ENCODE measurements around the gene TOR2A.
"Not testable (repeated sequence)": the region's sequence is repeated elsewhere in the genome, so short reads cannot be mapped to it uniquely, and the experiment has no call there.

The TOR2A gene

DNA sequence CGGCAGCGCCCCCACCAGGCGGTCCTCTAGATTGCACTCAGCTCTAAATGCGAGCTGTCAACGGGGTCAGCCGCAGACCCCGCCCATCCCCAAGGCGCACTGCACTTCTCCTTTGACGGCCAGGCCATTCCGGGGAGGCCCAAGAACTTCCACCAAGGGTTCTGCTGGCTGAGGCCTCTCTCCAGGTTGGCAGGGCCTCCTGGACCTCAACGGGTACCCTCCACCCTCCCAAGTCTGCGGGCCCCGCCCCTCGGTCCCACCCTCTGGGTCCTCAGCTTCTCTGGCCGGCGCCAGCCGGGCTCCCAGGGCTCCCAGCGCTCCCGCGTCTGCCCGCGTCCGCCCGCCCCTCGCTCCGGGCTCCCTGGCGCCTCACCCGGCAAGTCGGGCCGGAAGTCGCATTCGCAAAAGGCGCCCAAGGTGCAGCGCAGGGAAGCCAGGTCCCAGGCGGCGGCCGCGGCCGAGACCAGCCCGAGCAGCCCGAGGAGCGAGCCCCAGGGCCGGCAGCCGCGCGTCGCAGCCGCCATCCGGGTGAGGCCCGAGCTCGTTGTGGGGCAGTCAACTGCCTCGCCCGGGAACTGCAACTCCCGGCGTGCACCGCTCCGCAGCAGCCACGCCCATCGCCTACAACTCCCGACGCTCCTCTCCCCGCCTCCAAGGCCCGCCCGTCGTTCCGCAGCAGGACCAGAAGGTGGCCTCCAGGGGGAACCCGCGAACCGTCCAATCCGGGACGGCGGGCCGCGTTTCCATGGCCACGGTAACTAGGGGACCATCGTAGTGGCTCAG lies at the start of gene TOR2A:
Gene TOR2A (minus strand): TSS at position 548 of the 783 bp plus-strand sequence. CDS start 24 bp downstream, at position 524.
- no peak for FAIRE-seq

DNA sequence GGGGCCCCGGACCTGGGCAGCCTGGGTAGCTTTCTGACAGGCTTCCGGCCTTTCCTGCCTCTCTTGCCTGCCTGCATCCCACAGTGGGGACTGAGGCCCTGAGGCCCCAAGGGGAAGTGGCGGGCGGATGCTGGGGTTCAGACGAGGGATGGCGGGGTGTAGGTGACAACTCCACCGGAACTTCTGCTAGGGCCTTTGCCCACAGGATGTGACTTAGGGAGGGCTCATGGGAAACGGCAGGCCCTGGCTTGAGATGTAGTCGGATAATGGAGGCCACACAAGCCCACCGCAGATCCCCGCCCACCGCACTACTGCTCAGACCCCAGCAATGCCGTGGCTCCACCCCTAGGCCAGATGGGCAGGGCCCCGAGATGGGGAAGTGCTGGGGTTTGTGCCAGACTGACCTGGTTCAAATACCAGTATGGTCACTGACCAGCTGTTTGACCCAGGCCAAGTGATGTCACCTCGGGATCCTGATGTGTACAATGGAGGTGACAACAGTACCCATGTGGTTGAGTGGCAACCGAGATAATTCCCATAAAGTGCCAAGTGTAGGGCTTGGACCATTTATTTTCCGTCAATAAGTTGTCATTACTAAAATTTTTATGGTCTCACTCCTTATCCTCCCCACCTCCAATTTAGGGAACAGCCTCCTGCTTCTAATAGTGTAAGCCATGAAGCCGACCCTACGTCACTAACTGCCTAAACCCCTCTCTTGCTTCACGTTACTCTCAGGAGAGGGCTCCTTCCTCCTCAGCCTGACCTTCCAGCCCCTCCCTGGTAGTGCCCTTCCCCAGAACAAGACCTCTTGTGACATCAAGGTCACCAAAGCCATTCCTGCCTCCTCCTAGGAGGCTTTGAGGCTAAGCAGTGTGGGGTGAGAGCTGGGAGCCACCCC lies 48.3 kb upstream of the TOR2A start:
- FAIRE-seq = no peak

DNA sequence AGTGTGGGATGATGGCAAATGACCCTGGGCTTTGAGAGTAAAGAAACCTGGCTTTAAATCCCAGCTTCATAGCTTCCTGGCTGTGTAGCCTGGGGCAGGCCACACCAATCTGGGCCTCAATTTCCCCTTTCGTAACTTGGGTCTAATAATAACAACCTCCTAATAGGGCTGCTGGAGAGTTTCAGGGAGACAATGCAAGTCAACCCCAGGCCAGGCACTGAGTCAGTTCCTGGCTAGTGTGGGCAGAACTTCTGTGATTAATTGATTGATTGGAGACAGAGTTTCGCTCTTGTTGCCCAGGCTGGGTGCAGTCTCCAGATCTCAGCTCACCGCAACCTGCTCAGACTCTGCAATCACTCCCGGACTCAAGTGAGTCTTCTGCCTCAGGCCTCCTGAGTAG lies 46.7 kb upstream of the TOR2A start:
- no peak for FAIRE-seq

DNA sequence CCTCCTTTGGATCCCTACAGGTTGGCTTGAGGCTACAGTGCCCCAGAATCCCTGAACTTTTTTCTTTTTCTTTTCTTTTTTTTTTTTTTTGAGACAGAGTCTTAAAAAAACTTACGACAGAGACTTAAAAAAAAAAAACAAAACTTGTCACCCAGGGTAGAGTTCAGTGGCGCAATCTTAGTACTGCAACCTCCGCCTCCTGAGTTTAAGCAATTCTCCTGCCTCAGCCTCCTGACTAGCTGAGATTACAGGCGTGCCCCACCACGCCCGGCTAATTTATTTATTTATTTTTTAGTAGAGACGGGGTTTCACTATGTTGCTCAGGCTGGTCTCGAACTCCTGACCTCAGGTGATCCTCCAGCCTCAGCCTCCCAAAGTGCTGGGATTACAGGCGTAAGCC lies 45.8 kb upstream of the TOR2A start:
- not testable (repeated sequence) for FAIRE-seq

DNA sequence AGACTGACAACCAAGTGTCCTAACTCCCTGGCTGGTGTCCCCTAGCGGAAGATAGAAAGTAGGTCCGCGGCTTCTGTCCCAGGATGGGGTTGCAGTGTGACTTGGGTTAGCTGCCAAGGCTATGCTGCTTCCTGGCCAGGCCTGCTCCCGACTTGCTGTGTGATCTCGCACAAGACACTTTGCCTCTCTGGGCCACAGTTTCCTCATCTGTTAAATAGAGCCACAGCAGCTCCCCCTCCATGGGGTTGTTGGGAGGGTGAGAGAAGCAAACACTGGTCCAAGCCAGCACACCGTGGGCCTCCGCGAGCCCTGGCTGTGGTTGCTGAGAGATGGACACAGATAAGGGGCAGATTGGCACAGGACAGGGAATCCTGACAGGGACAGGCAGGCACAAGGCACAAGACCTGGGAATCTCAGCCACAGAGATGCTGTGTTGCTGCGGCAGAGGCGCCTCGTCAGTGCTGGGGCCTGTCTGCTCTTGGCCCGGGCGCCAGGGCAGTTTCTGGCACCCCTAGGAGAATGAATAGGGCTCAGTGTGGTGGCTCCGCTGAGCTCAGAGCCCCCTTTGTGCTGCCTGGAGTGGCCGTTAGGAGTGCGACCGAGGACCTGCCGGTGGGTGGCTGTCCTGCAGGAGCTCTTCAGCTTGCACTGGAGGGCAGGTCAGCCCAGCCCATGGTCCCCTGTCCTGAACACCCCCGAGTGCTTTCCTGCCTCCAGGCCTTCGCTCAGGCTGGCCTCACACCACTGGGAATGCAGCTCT lies 45.2 kb upstream of the TOR2A start:
- FAIRE-seq = no peak

DNA sequence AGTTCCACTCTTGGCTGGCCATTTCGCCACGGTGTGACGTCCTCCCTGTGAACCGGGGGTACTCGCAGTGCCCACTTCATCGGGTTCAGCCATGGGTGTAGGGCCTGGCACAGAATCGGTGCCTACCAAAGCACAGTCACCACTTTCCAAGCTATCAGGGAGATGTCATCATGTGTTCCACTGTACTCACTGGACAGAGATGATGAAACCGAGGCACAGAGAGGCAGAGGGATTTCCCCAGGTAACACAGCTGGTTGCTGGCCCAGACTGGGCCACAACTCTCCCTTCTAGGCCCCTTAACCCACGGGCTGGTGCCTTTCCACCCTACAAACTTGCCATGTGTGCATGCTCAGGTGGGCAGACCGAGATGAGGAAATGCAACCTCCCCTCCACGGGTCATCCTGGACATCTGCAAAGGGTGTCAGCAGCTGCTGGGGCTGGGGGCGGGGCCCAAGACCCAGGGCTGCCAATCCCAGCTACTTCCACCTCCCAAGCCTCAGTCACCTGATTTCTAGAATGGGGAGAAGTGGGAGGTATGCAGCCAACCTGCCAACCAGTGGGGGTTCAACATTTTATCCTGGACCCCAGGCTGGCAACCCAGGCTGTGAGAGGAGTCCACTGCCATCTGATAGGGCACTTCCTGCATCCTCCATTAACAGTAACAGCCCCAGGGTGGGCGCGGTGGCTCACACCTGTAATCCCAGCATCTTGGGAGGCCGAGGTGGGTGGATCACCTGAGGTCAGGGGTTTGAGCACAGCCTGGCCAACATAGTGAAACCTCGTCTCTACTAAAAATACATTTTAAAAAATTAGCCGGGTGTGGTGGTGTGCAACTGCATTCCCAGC lies 44.3 kb upstream of the TOR2A start:
- no peak for FAIRE-seq

DNA sequence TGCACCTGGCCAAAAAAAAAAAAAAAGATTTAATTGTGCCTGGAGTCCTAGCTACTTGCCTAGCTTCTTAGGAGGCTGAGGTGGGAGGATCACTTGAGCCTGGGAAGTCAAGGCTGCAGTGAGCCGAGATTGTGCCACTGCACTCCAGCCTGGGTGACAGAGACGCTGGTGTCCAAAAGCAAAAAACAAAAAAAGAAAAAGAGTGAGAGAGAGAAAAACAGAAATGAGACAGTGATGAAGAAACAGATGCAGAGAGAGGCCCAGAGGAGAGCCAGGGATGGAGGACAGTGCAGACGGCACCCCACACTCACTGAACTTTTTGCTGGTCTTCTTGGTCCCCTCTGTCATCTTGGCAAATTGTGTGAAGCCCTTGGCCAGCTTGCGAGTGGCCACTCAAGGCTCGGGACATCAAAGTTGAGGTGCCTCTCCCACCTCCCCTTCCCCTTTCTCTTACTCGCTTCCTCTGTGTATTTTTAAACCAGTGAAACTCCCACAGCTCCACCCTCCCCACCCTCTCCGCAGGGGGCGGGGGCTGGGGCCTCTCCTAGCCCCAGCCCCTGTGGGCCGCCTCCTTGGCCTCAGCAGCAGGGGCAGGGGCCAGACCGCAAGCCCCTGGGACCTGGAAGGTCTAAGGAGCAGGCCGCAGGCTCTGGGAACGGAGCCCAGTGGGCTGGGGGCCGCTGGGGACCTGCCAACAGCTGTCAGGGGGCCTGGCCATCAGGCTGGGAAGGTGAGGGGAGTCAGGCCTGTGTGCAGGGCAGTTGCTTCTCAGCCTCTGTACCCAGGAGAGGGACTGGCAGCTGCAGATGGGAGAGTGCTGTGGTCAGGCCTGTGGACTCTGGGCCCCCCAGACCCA lies 43.4 kb upstream of the TOR2A start, which contains the start of gene SH2D3C:
Gene SH2D3C (minus strand): TSS at position 387 of the 856 bp plus-strand sequence. CDS start 39 bp downstream, at position 348.
- no peak for FAIRE-seq

DNA sequence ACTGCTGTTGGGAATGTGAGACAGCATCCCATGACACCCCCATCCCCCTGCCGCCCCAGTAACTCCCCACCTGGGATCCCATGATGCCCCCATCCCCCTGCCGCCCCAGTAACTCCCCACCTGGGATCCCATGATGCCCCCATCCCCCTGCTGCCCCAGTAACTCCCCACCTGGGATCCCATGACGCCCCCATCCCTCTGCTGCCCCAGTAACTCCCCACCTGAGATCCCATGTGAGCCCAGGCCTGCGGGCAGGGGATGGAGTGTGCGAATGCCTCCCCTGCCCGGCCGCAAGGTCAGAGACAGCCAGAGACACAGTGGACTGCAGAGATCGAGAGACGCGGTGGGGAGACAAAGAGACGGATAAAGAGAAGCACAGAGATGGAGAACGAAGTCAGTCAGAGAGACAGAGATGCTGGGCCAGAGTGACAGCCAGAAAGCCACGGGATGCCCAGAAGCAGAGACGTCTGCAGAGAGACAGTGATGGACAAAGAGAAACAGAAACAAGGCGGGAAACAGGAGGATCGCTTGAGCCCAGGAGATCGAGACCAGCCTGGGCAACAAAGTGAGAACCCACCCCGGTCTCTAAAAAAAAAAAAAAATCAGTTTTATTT lies 42.4 kb upstream of the TOR2A start:
- no peak for FAIRE-seq

DNA sequence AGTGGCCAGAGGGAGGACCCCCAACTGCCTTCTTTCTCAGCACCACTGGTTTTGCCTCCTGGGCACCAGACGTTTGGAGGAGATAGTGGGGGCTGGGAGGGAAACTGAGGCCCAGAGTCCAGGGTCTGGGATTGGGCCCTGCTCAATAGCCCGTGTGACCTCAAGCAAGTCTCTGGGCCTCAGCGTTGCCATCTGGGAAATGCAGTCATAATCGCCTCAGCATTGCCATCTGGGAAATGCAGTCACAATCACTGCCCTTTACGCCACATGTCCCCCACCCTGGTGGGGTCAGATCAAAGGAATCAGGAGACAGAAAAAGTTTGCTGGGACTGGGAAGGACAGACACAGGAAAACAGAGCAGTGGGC lies 41.8 kb upstream of the TOR2A start:
- no peak for FAIRE-seq

DNA sequence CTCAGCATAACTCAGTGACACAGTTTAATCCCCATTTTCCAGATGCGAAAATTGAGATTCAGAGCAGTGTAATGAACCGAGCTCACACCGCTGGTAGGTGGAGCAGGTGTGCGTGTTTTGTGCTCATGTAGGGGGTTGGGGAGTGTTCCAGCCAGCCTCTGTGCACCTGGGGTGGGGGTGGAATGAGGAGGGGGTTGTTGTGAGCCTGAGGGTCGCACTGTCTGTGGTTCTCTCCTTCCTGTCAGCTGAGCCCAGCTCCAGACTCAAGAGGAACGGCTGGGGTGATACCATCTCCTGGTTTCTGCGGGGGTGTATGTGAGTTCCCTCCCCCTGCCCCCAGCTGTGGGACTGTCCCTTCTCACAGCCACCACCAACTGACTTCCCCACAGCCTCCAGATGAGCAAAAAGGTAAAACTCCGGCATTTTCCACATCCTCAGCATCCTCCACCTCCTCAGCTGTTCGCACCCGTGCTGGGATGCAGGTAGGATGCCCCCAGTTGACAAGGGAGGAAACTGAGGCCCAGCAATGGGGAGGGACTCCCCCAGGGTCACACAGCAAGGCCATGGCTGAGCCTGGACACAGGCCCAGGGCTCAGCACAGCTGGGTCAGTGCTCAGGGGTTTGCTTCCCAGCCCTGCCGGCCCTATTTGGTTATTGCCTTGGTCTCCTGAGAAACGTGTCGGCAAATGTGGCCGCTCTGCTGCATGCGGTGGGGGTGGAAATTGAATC lies 41.3 kb upstream of the TOR2A start:
- FAIRE-seq = no peak

DNA sequence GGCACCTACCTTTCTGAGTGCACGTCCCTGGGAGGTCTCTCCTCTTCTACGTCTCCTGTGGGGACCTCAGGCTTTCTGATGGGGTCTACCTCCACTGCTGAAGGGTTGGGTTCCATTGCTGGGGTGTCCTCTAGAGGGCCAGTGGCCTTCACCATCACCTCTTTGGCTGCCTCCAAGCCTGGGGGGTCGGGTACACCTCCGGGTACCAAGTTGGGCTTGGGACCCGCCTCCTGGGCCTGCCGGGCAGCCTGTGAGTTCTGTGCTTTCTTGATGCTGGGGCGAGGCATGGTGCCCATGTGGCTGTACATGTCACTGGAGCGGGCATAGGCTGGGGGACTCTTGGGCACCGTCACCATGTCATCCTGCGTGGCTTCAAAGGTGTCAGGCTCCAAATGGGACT lies 38.9 kb upstream of the TOR2A start:
- FAIRE-seq = no peak

DNA sequence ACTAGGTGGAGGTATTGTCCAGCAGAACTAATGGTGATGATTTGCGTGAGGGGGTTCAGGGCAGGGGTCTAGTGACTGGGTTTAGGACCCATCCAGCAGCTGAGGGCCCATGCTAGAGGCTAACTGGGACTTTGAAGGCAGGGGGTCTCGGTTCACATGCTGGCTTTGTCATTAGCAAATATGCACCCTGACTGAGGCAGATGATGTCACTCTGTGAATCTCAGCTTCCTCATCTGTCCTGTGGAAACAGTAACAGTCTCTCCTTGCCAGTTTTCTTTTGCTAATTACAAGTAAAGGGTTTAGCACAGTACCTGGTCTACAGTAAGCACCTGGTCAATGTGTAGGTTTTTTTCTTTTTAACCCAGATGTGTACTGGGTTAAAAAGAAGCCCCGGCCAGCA lies 38.2 kb upstream of the TOR2A start:
- FAIRE-seq = no peak

DNA sequence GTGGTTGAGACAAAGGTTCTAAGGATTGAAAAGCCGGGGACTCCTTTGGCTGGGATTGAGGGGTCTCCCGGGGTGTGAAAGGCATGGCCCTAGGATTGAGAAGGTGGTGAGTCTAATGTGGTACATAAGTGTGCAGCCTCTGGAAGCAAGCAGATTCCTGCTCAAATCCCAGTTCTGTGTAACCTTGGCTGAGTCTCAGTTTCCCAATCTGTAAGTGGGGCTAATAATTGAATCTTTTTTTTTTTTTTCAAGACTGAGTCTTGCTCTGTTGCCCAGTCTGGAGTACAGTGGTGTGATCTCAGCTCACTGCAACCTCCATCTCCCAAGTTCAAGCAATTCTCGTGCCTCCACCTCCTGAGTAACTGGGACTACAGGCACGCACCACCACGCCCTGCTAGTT lies 37.5 kb upstream of the TOR2A start:
- FAIRE-seq = no peak

DNA sequence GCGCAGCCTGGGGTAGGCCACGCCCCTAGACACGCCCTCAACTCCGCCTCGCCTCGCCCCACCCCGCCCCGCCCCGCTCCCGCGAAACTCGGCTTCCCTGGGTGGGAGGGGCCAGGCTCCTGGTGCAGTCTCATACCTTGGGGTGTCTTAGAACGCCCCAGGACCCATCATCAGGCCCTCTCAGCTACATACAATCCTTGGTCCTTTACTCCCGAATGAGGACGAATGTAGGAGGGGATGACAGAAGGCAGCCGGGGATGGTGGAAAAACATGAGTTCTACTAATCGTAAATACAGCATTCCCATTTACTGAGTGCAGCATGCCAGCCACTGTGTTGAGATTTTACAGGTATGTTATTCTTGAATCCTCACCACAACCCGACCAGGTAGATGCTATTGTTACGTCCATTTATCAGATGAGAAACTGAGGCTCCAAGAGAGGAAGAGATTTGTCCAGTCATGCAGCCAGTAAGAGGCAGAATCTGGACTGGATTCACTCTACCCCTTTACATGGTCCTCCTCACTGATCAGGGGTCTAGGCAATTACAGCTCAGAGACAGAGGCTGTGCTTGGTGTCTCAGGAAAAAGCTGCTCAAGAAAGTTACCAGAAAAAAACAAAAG lies 36.6 kb upstream of the TOR2A start:
- no peak for FAIRE-seq

DNA sequence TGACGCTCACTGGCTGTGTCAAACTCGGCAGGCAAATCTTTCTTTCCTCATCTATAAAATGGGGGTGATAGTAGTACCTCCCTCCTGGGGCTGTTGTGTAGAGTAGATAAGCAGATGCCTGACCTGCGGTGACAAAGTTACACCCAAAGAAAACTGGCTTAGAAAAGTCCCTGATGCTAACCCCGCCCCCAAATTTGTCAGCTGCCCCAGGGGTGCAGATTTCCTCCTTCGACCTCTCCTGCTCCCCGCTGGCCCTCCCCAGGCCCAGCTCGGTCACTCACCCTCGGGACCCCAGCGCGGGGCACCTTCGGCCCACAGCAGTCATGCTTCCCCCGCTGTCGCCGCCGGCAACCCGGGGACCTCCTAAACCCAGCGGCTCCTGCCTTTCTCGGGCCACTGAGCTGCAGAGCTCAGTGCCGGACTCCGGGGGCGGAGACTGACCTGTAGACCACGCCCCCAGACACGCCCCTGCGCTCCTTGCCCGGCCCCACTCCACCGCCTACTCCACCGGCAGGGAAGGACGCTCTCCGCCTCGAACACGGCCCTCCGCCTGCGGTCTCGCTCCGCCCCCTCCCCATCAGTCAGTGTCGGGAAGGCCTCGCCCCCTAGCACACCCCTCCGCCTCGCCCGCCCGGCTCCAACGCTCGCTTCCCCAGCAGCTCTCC lies 35.9 kb upstream of the TOR2A start:
- no peak for FAIRE-seq

DNA sequence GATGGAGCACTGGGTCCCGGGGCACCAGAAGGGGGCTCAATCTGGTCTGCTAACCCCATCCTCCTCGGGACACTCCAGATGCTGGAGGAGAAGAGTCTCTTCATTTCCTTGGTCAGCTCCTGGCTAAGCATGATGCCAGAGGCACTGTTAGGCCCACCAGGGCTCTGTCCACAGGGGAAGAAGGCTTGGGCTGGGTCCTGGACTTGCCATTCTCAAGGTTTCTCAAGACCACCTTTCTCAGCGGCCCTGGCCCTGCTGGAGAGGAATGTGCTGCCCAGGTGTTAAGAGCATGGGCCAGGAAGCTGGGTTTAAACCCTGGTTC lies 35.5 kb upstream of the TOR2A start:
- FAIRE-seq = no peak

DNA sequence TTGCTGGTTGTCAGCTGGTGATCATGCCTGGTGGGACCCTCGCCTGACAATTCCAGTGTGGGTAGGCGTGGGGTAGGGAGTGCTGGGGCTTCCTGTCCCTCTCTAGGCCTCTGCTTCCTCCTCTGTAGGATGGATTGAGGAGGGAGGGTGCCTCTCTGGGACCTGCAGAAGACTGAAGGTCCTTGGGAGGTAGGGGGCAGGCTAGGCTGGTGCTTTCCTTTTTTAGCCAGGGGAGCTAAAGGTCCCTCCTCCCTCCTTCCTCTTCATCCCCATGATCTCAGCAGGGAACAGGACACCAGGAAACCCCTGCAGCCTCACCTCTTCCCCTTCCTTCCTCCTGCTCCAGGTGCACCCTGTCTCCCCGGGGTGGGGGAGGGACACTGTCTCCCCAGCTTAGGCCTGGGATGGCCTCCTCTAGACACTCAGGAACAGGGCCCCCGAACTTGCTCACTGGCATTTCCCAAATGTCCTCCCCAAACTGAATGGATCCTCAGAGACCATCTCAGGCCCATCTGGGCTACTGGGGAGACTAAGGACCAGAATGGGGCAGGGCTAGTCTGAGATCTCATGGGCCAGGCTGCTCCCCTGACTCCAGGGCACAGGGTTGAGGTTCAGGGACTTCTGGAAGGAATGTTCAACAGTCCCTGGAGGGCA lies 35.0 kb upstream of the TOR2A start:
- no peak for FAIRE-seq

DNA sequence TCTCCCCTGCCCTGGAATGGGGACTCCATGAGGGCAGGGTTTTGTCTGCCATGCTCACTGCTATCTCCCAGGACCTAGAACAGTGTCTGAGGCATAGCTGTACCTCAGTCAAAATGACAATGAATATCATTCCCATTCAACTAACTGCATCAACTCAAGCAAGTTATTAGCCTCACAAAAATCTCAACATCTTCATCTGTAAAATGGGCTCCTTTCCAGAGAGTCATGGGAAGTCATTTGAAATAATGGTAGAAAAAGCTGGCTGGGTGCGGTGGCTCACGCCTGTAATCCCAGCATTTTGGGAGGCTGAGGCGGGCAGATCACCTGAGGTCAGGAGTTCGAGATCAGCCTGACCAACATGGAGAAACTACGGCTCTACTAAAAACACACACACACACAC lies 34.0 kb upstream of the TOR2A start:
- no peak for FAIRE-seq

DNA sequence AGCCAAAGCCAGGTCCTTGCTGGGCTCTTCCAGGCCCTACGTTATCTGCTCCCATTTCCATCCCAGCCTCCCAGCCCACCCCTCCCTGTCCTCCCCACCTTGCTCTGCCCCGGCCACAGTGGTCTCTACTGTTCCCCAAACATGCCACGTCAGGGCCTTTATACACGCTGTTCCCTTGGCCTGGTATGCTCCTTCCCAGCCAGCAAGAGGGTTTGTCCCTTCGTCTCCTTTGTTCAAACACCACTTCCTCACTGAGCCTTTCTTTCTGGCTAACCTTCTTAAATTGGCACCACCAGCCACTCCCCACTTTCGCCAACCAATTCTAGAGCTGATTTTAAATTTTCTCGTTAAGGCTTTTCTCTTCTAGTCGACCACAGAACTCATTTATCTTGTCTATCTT lies 33.6 kb upstream of the TOR2A start:
- no peak for FAIRE-seq

Data from islet of Langerhans (tissue), 1 donor.